GM11168 (cell line): ENCODE results near the gene ING3.

Source experiments
- in situ Hi-C: fragments of 300-500 bp; cut with MboI; formaldehyde crosslinking; loops from one replicate; pipeline ENCODE4 v1.12.0; 2022; ENCODE audit warnings: low sequenced_read_pairs; ENCODE audit not compliant: unreplicated experiment

The ING3 gene

GRCh38 chr7:120987280-120987679 lies 36.7 kb downstream of the ING3 start:
- in situ Hi-C loops, result loop anchor here (25.0 kb wide), 2 partner anchors 375 to 550 kb away; no protein-coding TSS in a partner anchor

- in situ Hi-C loops, result loop anchor here (25.0 kb wide), 2 partner anchors 374 to 549 kb away; no protein-coding TSS in a partner anchor
Measured at GRCh38 chr7:120987683-120988590, 37.4 kb downstream of the ING3 start.

- in situ Hi-C loops, result loop anchor here (25.0 kb wide), 2 partner anchors 374 to 549 kb away; no protein-coding TSS in a partner anchor
Measured at GRCh38 chr7:120988591-120989256, 38.1 kb downstream of the ING3 start, which contains the start of gene CPED1. Gene CPED1 (plus strand): TSS chr7:120988711. CDS start chr7:120989622, 911 bp downstream.

GRCh38 chr7:120989257-120990220 lies 39.0 kb downstream of the ING3 start:
- in situ Hi-C loops, result loop anchor here (10.0 to 25.0 kb wide), 3 partner anchors 85 to 548 kb away; no protein-coding TSS in a partner anchor

- in situ Hi-C loops, result loop anchor here (10.0 to 25.0 kb wide), 3 partner anchors 84 to 547 kb away; no protein-coding TSS in a partner anchor
Measured at GRCh38 chr7:120990468-120991118, 40.0 kb downstream of the ING3 start.

- in situ Hi-C loops, result loop anchor here (10.0 to 25.0 kb wide), 3 partner anchors 84 to 546 kb away; no protein-coding TSS in a partner anchor
Measured at GRCh38 chr7:120991161-120991560, 40.6 kb downstream of the ING3 start.

GRCh38 chr7:120991581-120991980 lies 41.0 kb downstream of the ING3 start:
- in situ Hi-C loops, result loop anchor here (10.0 to 25.0 kb wide), 3 partner anchors 83 to 546 kb away; no protein-coding TSS in a partner anchor

- in situ Hi-C loops, result loop anchor here (10.0 to 25.0 kb wide), 3 partner anchors 82 to 545 kb away; no protein-coding TSS in a partner anchor
Measured at GRCh38 chr7:120992272-120992964, 41.8 kb downstream of the ING3 start.

GRCh38 chr7:120992965-120993494 lies 42.5 kb downstream of the ING3 start:
- in situ Hi-C loops, result loop anchor here (10.0 to 25.0 kb wide), 3 partner anchors 82 to 544 kb away; no protein-coding TSS in a partner anchor

GRCh38 chr7:120993553-120994191 lies 43.1 kb downstream of the ING3 start:
- in situ Hi-C loops, result loop anchor here (10.0 to 25.0 kb wide), 3 partner anchors 81 to 544 kb away; no protein-coding TSS in a partner anchor

GRCh38 chr7:120994512-120995410 lies 44.2 kb downstream of the ING3 start:
- in situ Hi-C loops, result loop anchor here (10.0 to 25.0 kb wide), 3 partner anchors 80 to 543 kb away; no protein-coding TSS in a partner anchor

- in situ Hi-C loops, result loop anchor here (10.0 to 25.0 kb wide), 3 partner anchors 79 to 542 kb away; no protein-coding TSS in a partner anchor
Measured at GRCh38 chr7:120995654-120996053, 45.1 kb downstream of the ING3 start.

GRCh38 chr7:120996333-120996987 lies 45.9 kb downstream of the ING3 start:
- in situ Hi-C loops, result loop anchor here (10.0 to 25.0 kb wide), 3 partner anchors 78 to 541 kb away; no protein-coding TSS in a partner anchor

- in situ Hi-C loops, result loop anchor here (10.0 to 25.0 kb wide), 3 partner anchors 78 to 540 kb away; no protein-coding TSS in a partner anchor
Measured at GRCh38 chr7:120996988-120997345, 46.4 kb downstream of the ING3 start.

- in situ Hi-C loops, result loop anchor here (10.0 to 25.0 kb wide), 3 partner anchors 77 to 539 kb away; no protein-coding TSS in a partner anchor
Measured at GRCh38 chr7:120997882-120998474, 47.4 kb downstream of the ING3 start.
